ENCODE results near the gene PVALEF. TPM values are rescaled to one million over a fixed set of nuclear protein-coding genes. Genes with fewer than 3 reads are reported as not detected.

Gene PVALEF
- total RNA-seq, 2 experiments from 2014 or later = not detected

- no peak for DNase-seq
- no peaks in the 10 kb centered on the region for H3K9me3 Mint-ChIP-seq
- no peaks in the 10 kb centered on the region for H3K4me1 Mint-ChIP-seq
- no peak overlapping the region for H3K27ac Mint-ChIP-seq
- H3K27me3 Mint-ChIP-seq = no peaks in the 10 kb centered on the region
- H3K4me3 Mint-ChIP-seq = no peak overlapping the region
- H3K36me3 Mint-ChIP-seq = no peaks in the 10 kb centered on the region
Measured at GRCh38 chr17:81189016-81189415, 23.7 kb downstream of the PVALEF start.

- no peak for DNase-seq
- Mint-ChIP-seq H3K9me3 (no peaks in the 10 kb centered on the region), H3K36me3 (no peaks in the 10 kb centered on the region), H3K4me1 (no peaks in the 10 kb centered on the region), H3K27me3 (no peaks in the 10 kb centered on the region), H3K27ac (no peak overlapping the region), H3K4me3 (no peak overlapping the region)
Measured at GRCh38 chr17:81189670-81190530, 24.6 kb downstream of the PVALEF start.

DNA sequence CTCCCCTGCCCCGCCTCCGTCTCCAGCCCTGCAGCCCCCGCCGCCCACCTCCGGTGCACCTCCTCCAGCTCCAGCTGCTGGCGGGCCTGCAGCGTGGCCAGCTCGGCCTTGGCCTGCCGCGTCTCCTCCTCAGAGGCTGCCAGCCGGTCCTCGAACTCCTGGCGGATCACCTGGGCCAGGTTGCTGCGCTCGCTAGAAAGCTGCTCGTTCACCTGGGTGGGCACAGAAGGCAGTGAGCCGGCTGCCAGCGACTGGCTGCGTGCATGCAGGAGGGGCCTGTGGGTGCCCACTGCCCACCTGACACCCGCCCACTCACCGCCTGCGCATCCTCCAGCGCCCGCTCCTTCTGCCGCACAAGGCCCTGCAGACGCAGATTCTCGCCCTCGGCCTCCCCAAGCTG, 25.3 kb downstream of the PVALEF start:
- Mint-ChIP-seq H3K36me3 (no peaks in the 10 kb centered on the region), H3K4me3 (no peak overlapping the region), H3K9me3 (no peaks in the 10 kb centered on the region), H3K27me3 (no peaks in the 10 kb centered on the region), H3K27ac (no peak overlapping the region), H3K4me1 (no peaks in the 10 kb centered on the region)
- DNase-seq = no peak

GRCh38 chr17:81191116-81191515, 25.8 kb downstream of the PVALEF start:
- Mint-ChIP-seq H3K4me3 (no peak overlapping the region), H3K4me1 (no peaks in the 10 kb centered on the region), H3K36me3 (no peaks in the 10 kb centered on the region), H3K9me3 (no peaks in the 10 kb centered on the region), H3K27me3 (no peaks in the 10 kb centered on the region), H3K27ac (no peak overlapping the region)
- no peak for DNase-seq

GRCh38 chr17:81191646-81192045, 26.3 kb downstream of the PVALEF start:
- Mint-ChIP-seq H3K36me3 (no peaks in the 10 kb centered on the region), H3K4me1 (no peaks in the 10 kb centered on the region), H3K27ac (no peak overlapping the region), H3K9me3 (no peaks in the 10 kb centered on the region), H3K4me3 (no peak overlapping the region), H3K27me3 (no peaks in the 10 kb centered on the region)
- DNase-seq = no peak

DNA sequence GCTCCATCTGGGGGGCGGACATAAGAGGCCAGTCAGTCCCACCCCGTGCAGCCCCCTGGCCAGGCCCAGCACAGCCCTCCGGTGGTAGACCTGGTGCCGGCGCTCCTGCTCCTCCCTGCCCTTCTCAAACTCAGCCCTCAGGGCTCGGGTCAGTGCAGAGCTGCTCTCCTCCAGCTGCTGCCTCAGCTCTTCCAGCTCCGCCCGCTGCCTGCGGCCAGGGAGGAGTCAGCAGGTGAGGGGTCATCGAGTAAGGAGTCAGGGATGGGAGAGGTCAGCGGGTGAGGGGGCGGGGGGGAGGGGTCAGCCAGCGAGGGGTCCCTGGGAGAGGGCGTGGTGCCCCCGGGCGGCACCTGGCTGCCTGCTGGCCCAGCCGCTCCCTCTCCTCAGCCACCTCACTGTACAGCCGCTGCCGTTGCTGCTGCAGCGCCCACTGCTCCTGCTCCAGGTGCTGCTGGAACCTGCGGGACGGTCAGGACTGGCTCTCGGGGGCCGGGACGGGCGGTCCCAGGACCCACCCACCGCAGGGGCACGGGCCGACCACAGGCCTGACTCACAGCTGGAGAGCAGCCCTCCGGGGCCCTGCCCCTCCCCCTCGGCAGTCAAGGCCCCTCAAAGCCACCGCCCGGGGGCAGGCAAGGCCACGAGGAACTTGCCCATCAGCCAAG, 27.2 kb downstream of the PVALEF start:
- Mint-ChIP-seq H3K9me3 (no peaks in the 10 kb centered on the region), H3K27ac (no peak overlapping the region), H3K27me3 (no peaks in the 10 kb centered on the region), H3K4me3 (no peak overlapping the region), H3K4me1 (no peaks in the 10 kb centered on the region), H3K36me3 (no peaks in the 10 kb centered on the region)
- DNase-seq = no peak

DNA sequence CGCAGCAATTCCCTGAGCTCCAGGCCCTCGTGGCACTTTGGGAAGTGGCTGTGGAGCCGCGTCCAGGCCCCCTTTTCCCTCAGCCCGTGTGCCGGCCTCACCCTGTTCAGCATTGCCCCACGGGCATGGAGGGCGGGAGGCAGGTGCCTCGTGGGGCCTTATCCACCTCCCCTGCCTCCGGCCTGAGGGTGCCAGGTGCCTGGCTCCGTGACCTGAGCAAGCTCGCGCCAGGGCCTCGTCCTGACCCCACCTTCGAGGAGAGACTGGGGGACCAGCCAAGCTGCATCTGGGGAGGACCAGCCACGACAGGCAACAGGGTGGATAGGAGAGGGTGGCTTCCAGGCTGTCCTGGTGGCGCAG, 27.7 kb downstream of the PVALEF start:
- Mint-ChIP-seq H3K4me1 (no peaks in the 10 kb centered on the region), H3K9me3 (no peaks in the 10 kb centered on the region), H3K4me3 (no peak overlapping the region), H3K36me3 (no peaks in the 10 kb centered on the region), H3K27me3 (no peaks in the 10 kb centered on the region), H3K27ac (no peak overlapping the region)
- DNase-seq = no peak

- no peaks in the 10 kb centered on the region for H3K4me1 Mint-ChIP-seq
- H3K9me3 Mint-ChIP-seq = no peaks in the 10 kb centered on the region
- H3K27ac Mint-ChIP-seq = no peak overlapping the region
- H3K4me3 Mint-ChIP-seq = no peak overlapping the region
- H3K36me3 Mint-ChIP-seq = no peaks in the 10 kb centered on the region
- no peaks in the 10 kb centered on the region for H3K27me3 Mint-ChIP-seq
- DNase-seq = no peak
Measured at GRCh38 chr17:81193470-81194224, 28.3 kb downstream of the PVALEF start.

GRCh38 chr17:81194225-81194760, 29.0 kb downstream of the PVALEF start:
- Mint-ChIP-seq H3K4me3 (no peak overlapping the region), H3K27me3 (no peaks in the 10 kb centered on the region), H3K9me3 (no peaks in the 10 kb centered on the region), H3K27ac (no peak overlapping the region), H3K4me1 (no peaks in the 10 kb centered on the region), H3K36me3 (no peaks in the 10 kb centered on the region)
- no peak for DNase-seq

- DNase-seq = no peak
- H3K4me1 Mint-ChIP-seq = no peaks in the 10 kb centered on the region
Measured at GRCh38 chr17:81194941-81195901, 29.9 kb downstream of the PVALEF start.

GRCh38 chr17:81195941-81196495, 30.7 kb downstream of the PVALEF start:
- Mint-ChIP-seq H3K4me1 (no peaks in the 10 kb centered on the region), H3K36me3 (no peaks in the 10 kb centered on the region), H3K27me3 (no peaks in the 10 kb centered on the region), H3K4me3 (no peak overlapping the region), H3K9me3 (no peaks in the 10 kb centered on the region), H3K27ac (no peak overlapping the region)
- no peak for DNase-seq

More at GRCh38 chr17:81194941-81195901, 29.9 kb downstream of the PVALEF start:
- Mint-ChIP-seq H3K4me3 (no peak overlapping the region), H3K27ac (no peak overlapping the region), H3K27me3 (no peaks in the 10 kb centered on the region), H3K36me3 (no peaks in the 10 kb centered on the region), H3K9me3 (no peaks in the 10 kb centered on the region)

DNA sequence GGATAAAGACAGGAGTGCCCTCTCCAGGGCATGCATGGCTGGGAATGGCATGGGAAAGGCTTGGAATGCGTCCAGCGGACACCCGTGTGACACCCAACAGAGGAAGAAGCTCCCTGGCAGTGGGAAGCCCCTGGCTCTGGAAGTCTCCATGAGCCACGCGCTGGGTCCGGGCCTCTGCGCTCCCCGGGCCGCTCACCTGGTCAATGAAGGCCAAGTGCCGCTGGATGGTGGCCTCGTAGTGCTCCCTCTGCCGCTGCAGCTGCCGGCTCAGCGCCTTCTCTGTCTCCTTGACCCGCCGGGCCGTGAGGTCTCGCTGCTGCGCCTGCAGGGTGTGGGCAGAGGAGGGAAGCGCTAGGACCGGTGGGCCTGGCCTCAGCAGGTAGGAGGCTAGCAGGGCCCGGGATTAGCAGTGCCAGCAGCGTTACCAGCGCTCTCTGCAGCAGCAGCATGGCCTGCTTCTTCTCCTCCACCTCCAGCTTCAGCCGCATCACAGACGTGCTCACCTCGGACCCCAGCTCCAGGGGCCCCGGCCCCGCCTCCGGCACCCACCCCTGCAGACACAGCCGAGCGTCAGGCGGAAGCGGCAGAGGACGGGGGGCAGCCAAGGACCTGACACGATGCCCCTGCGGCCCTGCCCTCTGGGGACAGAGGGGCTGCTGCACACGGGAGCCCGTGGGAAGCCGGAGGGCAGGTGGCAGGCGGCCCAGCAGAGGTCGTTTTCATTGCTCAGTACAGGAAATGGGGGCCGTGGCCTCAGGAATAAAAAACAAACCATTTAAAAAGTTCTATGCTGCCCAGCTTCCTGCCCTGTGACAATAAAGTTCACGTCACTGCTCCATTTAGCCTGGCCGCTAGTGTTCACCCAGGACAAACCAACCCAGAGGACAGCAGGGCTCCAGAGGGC, 31.4 kb downstream of the PVALEF start:
- no peaks in the 10 kb centered on the region for H3K36me3 Mint-ChIP-seq
- H3K27ac Mint-ChIP-seq = no peak overlapping the region
- no peak for DNase-seq
- no peak overlapping the region for H3K4me3 Mint-ChIP-seq
- no peaks in the 10 kb centered on the region for H3K27me3 Mint-ChIP-seq
- H3K4me1 Mint-ChIP-seq = no peaks in the 10 kb centered on the region
- no peaks in the 10 kb centered on the region for H3K9me3 Mint-ChIP-seq

DNA sequence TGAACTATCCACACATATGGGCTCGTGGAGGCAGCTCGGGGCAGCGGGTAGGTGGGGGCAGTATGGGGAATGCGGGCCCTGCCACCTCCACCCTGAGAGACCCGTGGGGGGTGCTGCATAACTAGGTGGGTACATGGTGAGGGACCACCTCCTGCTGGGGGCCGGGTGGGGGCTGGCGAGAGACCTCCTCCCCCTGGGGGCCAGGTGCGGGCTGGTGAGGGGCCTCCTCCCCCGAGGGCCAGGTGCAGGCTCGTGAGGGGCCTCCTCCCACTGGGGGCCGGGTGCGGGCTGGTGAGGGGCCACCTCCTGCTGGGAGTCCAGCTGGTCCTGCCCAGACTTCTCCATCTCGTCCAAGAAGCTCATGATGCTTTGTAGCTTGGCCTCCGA, 32.1 kb downstream of the PVALEF start:
- DNase-seq = no peak
- Mint-ChIP-seq H3K36me3 (no peaks in the 10 kb centered on the region), H3K27ac (no peak overlapping the region), H3K4me1 (no peaks in the 10 kb centered on the region), H3K9me3 (no peaks in the 10 kb centered on the region), H3K4me3 (no peak overlapping the region), H3K27me3 (no peaks in the 10 kb centered on the region)
